IPS-20b (cell line): ENCODE measurements around the gene ADGRF5.

ENCODE experiments used
- H3K27ac ChIP-seq: one replicate; pipeline ENCODE4 v1.5.1; 2013; ENCODE audit warnings: low read length
- H3K27me3 ChIP-seq: 2 replicates; pipeline ENCODE4 v1.6.1; 2013; ENCODE audit warnings: mild to moderate bottlenecking, low read length, inconsistent platforms; ENCODE audit not compliant: insufficient read depth
- H3K36me3 ChIP-seq: 2 replicates; pipeline ENCODE4 v1.6.1; 2013; ENCODE audit warnings: low read depth, mild to moderate bottlenecking, inconsistent platforms, low read length, moderate library complexity; ENCODE audit not compliant: insufficient read depth
- H3K4me1 ChIP-seq: 2 replicates; pipeline ENCODE4 v1.6.1; 2013; ENCODE audit warnings: mild to moderate bottlenecking, control low read depth, inconsistent platforms, low read length, moderate library complexity; ENCODE audit not compliant: insufficient read depth
- H3K4me3 ChIP-seq: 2 replicates; pipeline ENCODE4 v1.5.1; 2013; ENCODE audit warnings: mild to moderate bottlenecking, low read length, inconsistent platforms
- H3K9ac ChIP-seq: 2 replicates; pipeline ENCODE4 v1.6.1; 2013; ENCODE audit warnings: low read depth, mild to moderate bottlenecking, inconsistent platforms, low read length, moderate library complexity
- H3K9me3 ChIP-seq: 2 replicates; pipeline ENCODE4 v1.6.1; 2013; ENCODE audit warnings: mild to moderate bottlenecking, low read depth, low read length, inconsistent platforms; ENCODE audit not compliant: insufficient read depth

ADGRF5 gene

GRCh38 chr6:46904117-46904516, 17.6 kb downstream of the ADGRF5 start:
- no peaks in the 10 kb centered on the region for H3K27me3 ChIP-seq
- no peak overlapping the region for H3K27ac ChIP-seq
- no peaks in the 10 kb centered on the region for H3K9me3 ChIP-seq
- no peak overlapping the region for H3K9ac ChIP-seq
- 0 out of 2 replicates have a peak, but pooled peaks cover 2% of the 10 kb centered on the region for H3K4me1 ChIP-seq
- no peak overlapping the region for H3K4me3 ChIP-seq
- H3K36me3 ChIP-seq: no peaks in the 10 kb centered on the region

DNA sequence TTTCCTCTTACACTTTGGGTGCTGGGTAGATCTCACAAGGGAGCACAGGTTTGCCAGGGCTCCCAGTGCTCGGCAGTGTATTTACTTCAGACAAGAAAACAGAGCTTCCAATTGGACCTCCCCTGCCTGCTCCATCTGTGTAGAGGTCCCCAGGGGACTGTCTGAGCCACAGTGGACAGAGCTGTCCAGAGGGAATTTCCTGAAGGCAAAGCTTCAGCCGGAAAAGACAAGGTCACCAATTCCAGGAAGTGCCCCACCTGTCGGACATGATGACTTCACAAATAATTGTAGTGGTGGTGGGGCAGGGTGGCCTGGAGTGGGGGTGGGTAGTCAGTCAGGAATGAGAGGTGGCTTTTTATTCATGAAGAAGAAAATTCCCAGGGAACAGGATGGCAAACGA, 18.6 kb downstream of the ADGRF5 start:
- Histone ChIP-seq H3K27ac (no peak overlapping the region), H3K9ac (no peak overlapping the region), H3K36me3 (no peaks in the 10 kb centered on the region), H3K4me1 (peaks cover 6% of the 10 kb centered on the region; the same call in 1 of the 2 replicates), H3K27me3 (no peaks in the 10 kb centered on the region), H3K4me3 (no peak overlapping the region), H3K9me3 (no peaks in the 10 kb centered on the region)

DNA sequence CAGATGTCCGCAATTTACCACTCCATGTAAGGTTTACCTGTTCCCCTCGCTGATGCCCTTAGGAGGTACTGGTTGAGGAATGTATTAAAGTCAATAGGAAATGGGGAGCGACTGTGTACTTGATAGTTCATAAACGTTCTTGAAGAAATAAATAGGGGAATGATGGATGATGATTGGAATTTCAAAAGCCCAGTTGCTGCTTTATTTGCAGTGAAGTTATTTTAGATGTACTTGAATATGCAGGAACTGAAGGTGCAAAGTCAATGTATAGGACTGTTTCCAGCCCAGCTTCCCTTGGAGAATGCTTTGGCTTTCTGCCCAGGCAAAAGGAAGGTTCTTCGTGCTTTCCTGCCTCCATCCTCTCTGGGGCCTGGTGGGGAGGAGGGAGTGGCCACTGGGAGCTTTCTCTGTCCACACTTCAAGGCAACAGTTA, 19.8 kb downstream of the ADGRF5 start:
- Histone ChIP-seq H3K9ac (no peak overlapping the region), H3K9me3 (no peaks in the 10 kb centered on the region), H3K27ac (no peak overlapping the region), H3K4me3 (no peak overlapping the region), H3K36me3 (no peaks in the 10 kb centered on the region), H3K27me3 (no peaks in the 10 kb centered on the region), H3K4me1 (peaks cover 7% of the 10 kb centered on the region; the same call in 1 of the 2 replicates)

- H3K27me3 ChIP-seq: no peaks in the 10 kb centered on the region
Measured at GRCh38 chr6:46900266-46900665, 21.5 kb downstream of the ADGRF5 start.

DNA sequence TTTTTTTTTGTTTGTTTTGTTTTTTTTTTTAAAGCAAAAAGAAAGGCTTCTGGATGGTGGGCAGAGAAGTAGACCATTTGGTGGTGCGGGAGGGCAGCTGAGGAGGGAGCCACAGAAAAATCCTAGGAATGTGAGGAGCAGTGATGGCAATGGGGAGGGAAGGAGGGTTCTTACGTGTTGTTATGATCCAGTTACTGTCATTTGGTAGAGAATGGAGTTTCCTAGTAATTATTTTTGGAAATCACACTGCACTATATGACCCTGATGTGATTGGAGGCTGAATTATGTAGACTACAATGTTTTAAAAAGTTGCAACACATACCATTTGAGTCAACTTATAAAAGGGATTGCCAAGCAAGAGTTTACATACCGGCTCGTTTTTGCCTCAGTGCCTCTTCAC, 22.1 kb downstream of the ADGRF5 start:
- H3K27ac ChIP-seq: no peak overlapping the region
- H3K27me3 ChIP-seq: no peaks in the 10 kb centered on the region
- H3K36me3 ChIP-seq: no peaks in the 10 kb centered on the region
- no peak overlapping the region for H3K4me3 ChIP-seq
- H3K4me1 ChIP-seq: peaks cover 7% of the 10 kb centered on the region; the same call in 1 of the 2 replicates
- H3K9me3 ChIP-seq: no peaks in the 10 kb centered on the region
- no peak overlapping the region for H3K9ac ChIP-seq

More at GRCh38 chr6:46900266-46900665, 21.5 kb downstream of the ADGRF5 start:
- Histone ChIP-seq H3K4me3 (no peak overlapping the region), H3K36me3 (no peaks in the 10 kb centered on the region), H3K27ac (no peak overlapping the region), H3K4me1 (peaks cover 7% of the 10 kb centered on the region; the same call in 1 of the 2 replicates), H3K9me3 (no peaks in the 10 kb centered on the region), H3K9ac (no peak overlapping the region)

GRCh38 chr6:46898006-46898405, 23.7 kb downstream of the ADGRF5 start:
- Histone ChIP-seq H3K36me3 (no peaks in the 10 kb centered on the region), H3K9ac (no peak overlapping the region), H3K4me1 (peaks cover 7% of the 10 kb centered on the region; the same call in 1 of the 2 replicates), H3K27ac (no peak overlapping the region), H3K4me3 (no peak overlapping the region), H3K9me3 (no peaks in the 10 kb centered on the region), H3K27me3 (no peaks in the 10 kb centered on the region)

GRCh38 chr6:46896871-46897270, 24.9 kb downstream of the ADGRF5 start:
- Histone ChIP-seq H3K4me3 (no peak overlapping the region), H3K4me1 (peaks cover 7% of the 10 kb centered on the region; the same call in 1 of the 2 replicates), H3K9me3 (no peaks in the 10 kb centered on the region), H3K9ac (no peak overlapping the region), H3K27ac (no peak overlapping the region), H3K36me3 (no peaks in the 10 kb centered on the region), H3K27me3 (no peaks in the 10 kb centered on the region)

- Histone ChIP-seq H3K9ac (no peak overlapping the region), H3K36me3 (no peaks in the 10 kb centered on the region), H3K27ac (no peak overlapping the region), H3K4me1 (peaks cover 7% of the 10 kb centered on the region; the same call in 1 of the 2 replicates), H3K4me3 (no peak overlapping the region), H3K9me3 (no peaks in the 10 kb centered on the region), H3K27me3 (no peaks in the 10 kb centered on the region)
Measured at GRCh38 chr6:46895930-46896329, 25.8 kb downstream of the ADGRF5 start.

- H3K27ac ChIP-seq: no peak overlapping the region
- peaks cover 5% of the 10 kb centered on the region; the same call in 1 of the 2 replicates for H3K4me1 ChIP-seq
- no peak overlapping the region for H3K4me3 ChIP-seq
- H3K27me3 ChIP-seq: no peaks in the 10 kb centered on the region
- H3K36me3 ChIP-seq: no peaks in the 10 kb centered on the region
- no peaks in the 10 kb centered on the region for H3K9me3 ChIP-seq
- H3K9ac ChIP-seq: no peak overlapping the region
Measured at GRCh38 chr6:46894433-46894832, 27.3 kb downstream of the ADGRF5 start.

GRCh38 chr6:46893648-46894047, 28.1 kb downstream of the ADGRF5 start:
- Histone ChIP-seq H3K36me3 (no peaks in the 10 kb centered on the region), H3K9me3 (no peaks in the 10 kb centered on the region), H3K27ac (no peak overlapping the region), H3K9ac (no peak overlapping the region), H3K4me1 (peaks cover 5% of the 10 kb centered on the region; the same call in 1 of the 2 replicates), H3K4me3 (no peak overlapping the region), H3K27me3 (no peaks in the 10 kb centered on the region)

- H3K36me3 ChIP-seq: no peaks in the 10 kb centered on the region
- no peak overlapping the region for H3K27ac ChIP-seq
- no peak overlapping the region for H3K9ac ChIP-seq
- no peak overlapping the region for H3K4me3 ChIP-seq
- no peaks in the 10 kb centered on the region for H3K9me3 ChIP-seq
- H3K4me1 ChIP-seq: no peaks in the 10 kb centered on the region
- H3K27me3 ChIP-seq: no peaks in the 10 kb centered on the region
Measured at GRCh38 chr6:46891252-46891795, 30.4 kb downstream of the ADGRF5 start.

GRCh38 chr6:46888578-46888977, 33.2 kb downstream of the ADGRF5 start:
- H3K9ac ChIP-seq: no peak overlapping the region
- H3K36me3 ChIP-seq: no peaks in the 10 kb centered on the region
- no peaks in the 10 kb centered on the region for H3K9me3 ChIP-seq
- H3K27me3 ChIP-seq: no peaks in the 10 kb centered on the region
- H3K4me1 ChIP-seq: no peaks in the 10 kb centered on the region
- no peak overlapping the region for H3K4me3 ChIP-seq
- H3K27ac ChIP-seq: no peak overlapping the region
